GM12873 (cell line): ENCODE results near the gene POMP.

Source experiments
- TF ChIP-seq, protein P1 (sequence below): IDR thresholded peaks from 2 replicates; pipeline ENCODE4 v1.5.1; 2012; ENCODE audit warnings: low read depth, mild to moderate bottlenecking, moderate library complexity, low read length, control low read depth; ENCODE audit not compliant: insufficient read depth; ENCODE audit errors: missing control alignments

Gene POMP

GRCh38 chr13:28618230-28618994, 40.5 kb upstream of the POMP start:
- TF ChIP-seq, protein P1, sequence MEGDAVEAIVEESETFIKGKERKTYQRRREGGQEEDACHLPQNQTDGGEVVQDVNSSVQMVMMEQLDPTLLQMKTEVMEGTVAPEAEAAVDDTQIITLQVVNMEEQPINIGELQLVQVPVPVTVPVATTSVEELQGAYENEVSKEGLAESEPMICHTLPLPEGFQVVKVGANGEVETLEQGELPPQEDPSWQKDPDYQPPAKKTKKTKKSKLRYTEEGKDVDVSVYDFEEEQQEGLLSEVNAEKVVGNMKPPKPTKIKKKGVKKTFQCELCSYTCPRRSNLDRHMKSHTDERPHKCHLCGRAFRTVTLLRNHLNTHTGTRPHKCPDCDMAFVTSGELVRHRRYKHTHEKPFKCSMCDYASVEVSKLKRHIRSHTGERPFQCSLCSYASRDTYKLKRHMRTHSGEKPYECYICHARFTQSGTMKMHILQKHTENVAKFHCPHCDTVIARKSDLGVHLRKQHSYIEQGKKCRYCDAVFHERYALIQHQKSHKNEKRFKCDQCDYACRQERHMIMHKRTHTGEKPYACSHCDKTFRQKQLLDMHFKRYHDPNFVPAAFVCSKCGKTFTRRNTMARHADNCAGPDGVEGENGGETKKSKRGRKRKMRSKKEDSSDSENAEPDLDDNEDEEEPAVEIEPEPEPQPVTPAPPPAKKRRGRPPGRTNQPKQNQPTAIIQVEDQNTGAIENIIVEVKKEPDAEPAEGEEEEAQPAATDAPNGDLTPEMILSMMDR: no peak

DNA sequence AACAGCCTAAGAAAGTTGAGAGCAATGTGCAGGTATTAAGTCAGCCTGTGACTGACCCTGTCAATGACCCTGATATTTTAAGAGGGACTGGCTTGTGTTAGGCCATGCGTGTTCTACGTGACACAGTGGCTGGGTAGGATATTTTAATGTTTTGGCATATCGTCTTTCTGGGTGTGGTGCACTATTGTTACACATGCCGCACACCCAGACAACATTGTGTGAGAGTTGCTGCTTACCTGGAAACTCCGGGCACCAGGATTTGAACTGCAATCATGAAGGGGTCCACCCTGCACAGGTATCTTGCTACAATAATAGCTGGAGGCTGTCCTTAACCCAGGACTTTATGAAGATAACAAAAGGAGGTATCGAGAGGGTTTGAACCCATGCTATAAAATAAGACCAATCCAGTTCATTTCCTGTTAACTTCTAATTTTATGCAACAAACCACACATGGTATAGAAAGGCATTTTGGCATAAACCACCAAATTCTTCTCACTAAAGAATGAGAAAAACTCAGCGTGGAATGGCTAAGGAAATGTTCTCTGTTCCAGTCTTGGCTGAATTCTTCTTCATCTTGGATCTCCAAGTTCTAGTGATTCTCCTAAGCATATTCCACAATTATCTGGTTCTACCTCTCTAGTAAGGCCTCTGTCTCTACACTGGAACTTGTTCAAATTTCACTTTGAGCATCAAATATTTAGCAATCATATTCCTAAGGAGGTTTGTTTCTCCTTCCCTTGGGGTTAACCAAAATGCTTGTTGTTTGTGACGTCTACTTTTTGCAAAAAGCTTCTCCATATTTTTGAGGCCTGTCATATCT, 38.7 kb upstream of the POMP start:
- TF ChIP-seq, protein P1: no peak

DNA sequence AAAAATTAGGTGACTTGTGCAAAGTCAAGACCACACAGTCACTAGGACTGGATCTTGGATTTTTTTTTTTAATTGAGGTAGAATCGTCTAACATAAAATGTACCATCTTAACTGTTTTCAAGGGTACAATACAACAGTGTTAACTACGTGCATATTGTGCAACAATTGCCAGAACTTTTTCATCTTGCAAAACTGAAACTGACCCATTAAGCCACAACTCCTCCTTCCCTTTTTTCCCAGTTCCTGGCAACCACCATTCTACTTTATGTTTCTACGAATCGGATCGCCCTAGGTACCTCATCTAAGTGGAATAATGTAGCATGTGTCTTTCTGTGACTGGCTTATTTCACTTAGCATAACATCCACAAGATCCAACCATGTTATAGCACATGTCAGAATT, 37.5 kb upstream of the POMP start:
- TF ChIP-seq, protein P1: no peak

DNA sequence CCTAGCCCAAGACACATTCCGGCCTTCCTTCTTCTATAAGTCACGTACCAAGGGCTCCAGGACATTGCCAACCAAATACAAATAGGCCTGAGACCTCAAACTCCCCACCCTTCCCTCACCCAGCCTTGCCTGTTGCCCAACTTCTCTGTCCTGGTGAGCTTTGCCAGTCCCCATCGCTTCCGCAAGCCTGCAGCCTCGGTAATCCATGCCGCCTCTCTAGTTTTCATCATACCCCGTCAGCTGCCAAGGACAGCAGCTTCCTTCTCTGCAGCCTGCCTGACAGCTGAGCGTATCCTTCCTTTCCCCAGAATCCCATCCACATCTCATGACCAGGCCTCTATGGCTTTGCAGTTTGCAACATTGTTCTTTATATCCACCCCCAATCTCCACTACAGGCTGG, 36.6 kb upstream of the POMP start:
- TF ChIP-seq, protein P1: no peak

DNA sequence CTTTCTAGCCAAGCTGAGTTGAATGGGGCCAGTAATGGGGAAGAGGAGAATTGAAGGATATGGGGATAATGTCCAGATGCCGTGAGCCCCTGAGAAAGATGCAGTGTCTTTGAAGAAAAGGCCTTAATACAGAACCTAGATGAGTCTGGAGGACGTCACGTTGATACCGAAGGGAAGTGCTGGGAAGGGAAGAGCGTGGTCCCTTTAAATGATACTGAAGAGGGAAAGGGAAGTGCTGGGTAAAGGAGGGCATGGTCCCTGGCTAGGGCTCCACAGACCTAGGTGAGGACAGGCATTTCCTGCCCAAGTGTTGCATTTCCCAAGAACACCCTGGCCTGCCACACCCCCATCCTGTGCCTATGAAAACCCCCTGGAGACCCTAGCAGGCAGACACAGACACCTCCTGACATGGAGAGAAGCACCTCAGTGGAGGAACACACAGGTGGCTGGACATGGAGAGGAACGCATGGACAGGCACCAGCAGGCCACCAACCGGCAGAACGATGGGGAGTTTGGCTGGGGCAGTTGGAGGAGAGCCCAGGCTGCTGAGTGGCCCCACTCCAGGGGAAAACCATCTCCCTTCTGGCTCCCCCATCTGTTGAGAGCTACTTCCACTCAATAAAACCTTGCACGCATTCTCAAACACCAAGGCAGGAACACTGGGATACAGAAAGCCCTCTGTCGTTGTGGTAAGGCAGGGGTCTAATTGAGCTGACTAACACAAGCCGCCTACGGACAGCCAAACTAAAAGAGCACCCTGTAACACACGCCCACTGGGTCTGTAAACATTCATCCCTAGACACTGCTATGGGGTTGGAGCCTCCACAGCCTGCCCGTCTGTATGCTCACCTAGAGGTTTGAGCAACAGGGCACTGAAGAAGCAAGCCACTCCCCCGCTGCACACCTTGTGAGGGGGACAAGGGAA, 34.9 kb upstream of the POMP start:
- TF ChIP-seq, protein P1: no peak

DNA sequence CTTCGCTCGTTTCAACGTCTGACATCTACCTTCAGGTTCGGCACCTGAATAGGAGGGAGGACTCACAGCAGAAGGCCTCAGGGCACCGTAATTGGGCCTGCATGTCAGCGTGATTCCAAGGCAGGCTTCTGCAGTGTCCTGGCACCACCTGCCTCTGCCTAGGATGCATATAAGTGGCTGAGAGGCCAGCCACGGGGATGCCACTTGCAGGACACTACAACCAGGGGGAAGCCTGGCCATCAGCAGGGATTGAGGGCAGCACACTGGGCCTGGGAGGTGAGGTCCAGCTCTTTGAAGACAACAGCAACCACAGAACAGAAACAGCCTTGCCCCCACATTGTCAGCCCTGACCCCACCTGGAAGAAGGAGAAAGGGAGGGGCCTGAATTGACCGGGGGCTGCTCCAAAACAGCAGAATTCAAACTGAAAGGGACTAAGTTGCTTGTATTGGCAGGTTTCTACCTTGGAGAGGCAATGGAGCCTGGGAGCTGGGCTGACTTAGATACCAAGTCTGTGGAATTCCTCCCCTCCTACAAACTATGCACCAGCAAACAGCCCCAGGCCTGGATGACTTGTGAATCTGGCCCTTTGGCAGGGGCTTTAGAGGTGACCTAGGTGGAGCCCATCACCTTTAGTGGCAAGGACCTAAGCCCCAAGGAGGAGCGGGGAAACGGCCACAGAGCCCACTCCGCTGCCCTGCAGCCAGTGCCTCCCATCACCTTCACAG, 34.1 kb upstream of the POMP start:
- TF ChIP-seq, protein P1: no peak
